ENCODE data around the gene ZBTB20. TPM values are rescaled to one million over a fixed set of nuclear protein-coding genes. Genes with fewer than 3 reads are reported as not detected.

ZBTB20 gene
- total and polyA plus RNA-seq, 9 donors, result 4.3 to 160 (median 107) TPM

DNA sequence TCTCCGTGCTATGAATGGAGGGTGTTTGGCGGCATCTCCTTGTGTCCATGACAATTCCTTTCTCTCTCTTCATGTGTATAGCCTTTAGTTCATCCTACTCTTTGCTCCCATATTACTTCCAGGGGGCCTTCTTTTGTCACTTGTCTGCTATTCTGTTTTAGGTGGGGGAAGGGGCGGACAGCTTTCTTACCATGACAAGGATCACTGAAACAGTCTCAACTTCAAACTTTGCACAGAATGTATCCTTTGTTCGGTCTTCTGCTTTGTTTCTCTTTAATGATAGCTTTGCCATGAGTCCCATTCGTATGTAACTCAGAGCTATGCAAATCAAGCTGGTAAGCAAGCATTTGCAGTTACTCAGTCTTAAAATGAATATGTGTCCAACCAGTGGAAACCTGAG is 559.1 kb downstream of the ZBTB20 start:
- Histone ChIP-seq H3K4me1 (ENCODE audit: insufficient read depth) (no peaks in the 10 kb centered on the region), H3K4me3 (no peak overlapping the region), H3K9me3 (no peaks in the 10 kb centered on the region), H3K36me3 (no peaks in the 10 kb centered on the region), H3K27me3 (no peaks in the 10 kb centered on the region), H3K27ac (no peak overlapping the region)
- no peak for DNase-seq
- WGBS, 3 donors, result 97 to 98% (median 97%) methylated on average over 5 of the region's 5 CpGs
- TF ChIP-seq EP300 (IDR thresholded peaks at IDR 0.05) (no peak), POLR2A (IDR thresholded peaks at IDR 0.05) (no peak)
- TF ChIP-seq, protein P1, sequence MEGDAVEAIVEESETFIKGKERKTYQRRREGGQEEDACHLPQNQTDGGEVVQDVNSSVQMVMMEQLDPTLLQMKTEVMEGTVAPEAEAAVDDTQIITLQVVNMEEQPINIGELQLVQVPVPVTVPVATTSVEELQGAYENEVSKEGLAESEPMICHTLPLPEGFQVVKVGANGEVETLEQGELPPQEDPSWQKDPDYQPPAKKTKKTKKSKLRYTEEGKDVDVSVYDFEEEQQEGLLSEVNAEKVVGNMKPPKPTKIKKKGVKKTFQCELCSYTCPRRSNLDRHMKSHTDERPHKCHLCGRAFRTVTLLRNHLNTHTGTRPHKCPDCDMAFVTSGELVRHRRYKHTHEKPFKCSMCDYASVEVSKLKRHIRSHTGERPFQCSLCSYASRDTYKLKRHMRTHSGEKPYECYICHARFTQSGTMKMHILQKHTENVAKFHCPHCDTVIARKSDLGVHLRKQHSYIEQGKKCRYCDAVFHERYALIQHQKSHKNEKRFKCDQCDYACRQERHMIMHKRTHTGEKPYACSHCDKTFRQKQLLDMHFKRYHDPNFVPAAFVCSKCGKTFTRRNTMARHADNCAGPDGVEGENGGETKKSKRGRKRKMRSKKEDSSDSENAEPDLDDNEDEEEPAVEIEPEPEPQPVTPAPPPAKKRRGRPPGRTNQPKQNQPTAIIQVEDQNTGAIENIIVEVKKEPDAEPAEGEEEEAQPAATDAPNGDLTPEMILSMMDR (IDR thresholded peaks at IDR 0.05), result no peak
- intact Hi-C loops (cut with DNase I), result no loop called here

DNA sequence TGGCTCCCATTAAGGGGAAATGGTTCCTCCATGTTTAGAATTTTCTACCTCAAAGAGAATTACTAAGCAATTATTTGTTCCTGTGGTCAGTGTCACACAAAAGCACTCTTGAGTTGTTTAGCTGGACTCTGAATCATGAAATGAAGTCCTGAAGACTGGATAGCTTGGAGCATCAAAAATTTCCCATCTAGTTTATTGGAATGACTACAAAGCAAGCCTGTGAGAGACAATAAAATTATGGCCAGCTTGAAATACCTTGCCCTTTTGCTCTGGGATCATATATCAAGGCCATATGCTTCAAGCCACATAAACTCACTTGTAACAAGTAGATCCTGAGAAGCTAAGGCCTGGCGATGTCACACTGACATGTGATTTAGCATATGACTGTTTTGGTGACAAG is 561.0 kb downstream of the ZBTB20 start:
- no peak for TF ChIP-seq POLR2A (IDR thresholded peaks at IDR 0.05)
- TF ChIP-seq, protein P1 (IDR thresholded peaks at IDR 0.05), result no peak
- TF ChIP-seq EP300 (IDR thresholded peaks at IDR 0.05), result no peak
- WGBS, 3 donors, result 96% methylated on average over 1 of the region's 1 CpG
- no peak for DNase-seq
- Histone ChIP-seq H3K27me3 (no peaks in the 10 kb centered on the region), H3K4me3 (no peak overlapping the region), H3K36me3 (no peaks in the 10 kb centered on the region), H3K27ac (no peak overlapping the region), H3K9me3 (no peaks in the 10 kb centered on the region), H3K4me1 (ENCODE audit: insufficient read depth) (no peaks in the 10 kb centered on the region)
- intact Hi-C loops (cut with DNase I), result no loop called here

DNA sequence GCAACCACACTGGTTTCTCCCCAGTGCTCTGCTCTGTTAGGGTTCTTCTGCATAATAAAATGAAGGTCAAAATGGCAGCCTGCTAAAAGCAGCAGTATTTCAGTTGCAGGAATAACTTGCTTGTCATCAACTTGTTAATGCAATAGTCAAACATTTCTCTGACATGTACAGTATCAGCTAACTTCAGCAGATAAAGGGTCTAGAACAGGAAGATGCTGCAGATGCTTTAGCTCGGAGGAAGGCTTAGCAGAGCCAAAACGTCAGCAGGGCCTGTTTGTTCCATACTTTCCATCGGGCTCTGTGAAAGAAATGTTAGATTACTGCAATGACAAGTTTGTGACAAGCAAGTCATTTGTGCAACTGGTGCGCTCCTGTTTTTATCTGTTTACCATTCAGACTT is 561.4 kb downstream of the ZBTB20 start:
- Histone ChIP-seq H3K27me3 (no peaks in the 10 kb centered on the region), H3K9me3 (no peaks in the 10 kb centered on the region), H3K36me3 (no peaks in the 10 kb centered on the region), H3K27ac (no peak overlapping the region), H3K4me1 (ENCODE audit: insufficient read depth) (no peaks in the 10 kb centered on the region), H3K4me3 (no peak overlapping the region)
- intact Hi-C loops (cut with DNase I), result no loop called here
- no peak for DNase-seq
- TF ChIP-seq, protein P1 (IDR thresholded peaks at IDR 0.05), result no peak
- TF ChIP-seq POLR2A (IDR thresholded peaks at IDR 0.05), result no peak
- TF ChIP-seq EP300 (IDR thresholded peaks at IDR 0.05), result no peak
- 67 to 71% (median 70%) methylated on average over 4 of the region's 4 CpGs for WGBS, 3 donors

DNA sequence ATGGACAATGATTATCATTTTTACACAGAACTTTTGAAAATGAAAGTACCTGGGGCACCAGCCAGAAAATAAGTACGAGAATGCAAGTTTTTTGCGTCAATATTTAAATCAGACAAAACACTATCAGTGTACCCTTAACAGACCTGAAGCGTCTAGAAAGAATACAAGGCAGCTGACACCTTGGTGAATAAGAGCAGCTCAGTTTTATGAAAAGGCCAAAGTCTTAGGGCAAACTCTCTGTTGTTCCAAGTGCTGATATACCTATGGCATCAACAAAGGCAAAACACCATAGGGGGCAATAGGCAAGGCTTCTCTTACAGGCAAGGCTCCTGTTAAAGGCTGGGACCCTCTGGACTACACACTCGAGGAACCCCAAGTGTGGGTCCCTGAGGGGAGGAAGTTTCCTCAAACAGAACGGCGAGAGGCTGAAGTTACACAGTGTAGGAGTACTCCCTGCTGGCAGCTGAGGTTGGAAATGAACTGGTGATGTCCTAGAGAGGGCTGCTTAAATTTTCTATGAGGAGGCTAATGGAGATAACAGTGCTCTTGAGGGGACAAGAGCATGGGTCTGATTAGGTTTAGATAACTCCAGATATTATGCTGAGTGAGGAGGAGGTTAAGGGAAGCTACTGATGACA is 562.2 kb downstream of the ZBTB20 start:
- WGBS, 3 donors, result 7 to 17% (median 12%) methylated on average over 6 of the region's 6 CpGs
- no peak for TF ChIP-seq EP300 (IDR thresholded peaks at IDR 0.05)
- DNase-seq, result peak in 4 of 5 donors; percentile 20 to 38 (median 30)
- intact Hi-C loops (cut with DNase I), result no loop called here
- peak overlapping the region; percentile 52 to 71 for H3K27ac ChIP-seq
- H3K4me1 ChIP-seq (ENCODE audit: insufficient read depth), result no peaks in the 10 kb centered on the region
- H3K4me3 ChIP-seq, result no peak overlapping the region
- no peaks in the 10 kb centered on the region for H3K27me3 ChIP-seq
- no peaks in the 10 kb centered on the region for H3K9me3 ChIP-seq
- H3K36me3 ChIP-seq, result no peaks in the 10 kb centered on the region

DNA sequence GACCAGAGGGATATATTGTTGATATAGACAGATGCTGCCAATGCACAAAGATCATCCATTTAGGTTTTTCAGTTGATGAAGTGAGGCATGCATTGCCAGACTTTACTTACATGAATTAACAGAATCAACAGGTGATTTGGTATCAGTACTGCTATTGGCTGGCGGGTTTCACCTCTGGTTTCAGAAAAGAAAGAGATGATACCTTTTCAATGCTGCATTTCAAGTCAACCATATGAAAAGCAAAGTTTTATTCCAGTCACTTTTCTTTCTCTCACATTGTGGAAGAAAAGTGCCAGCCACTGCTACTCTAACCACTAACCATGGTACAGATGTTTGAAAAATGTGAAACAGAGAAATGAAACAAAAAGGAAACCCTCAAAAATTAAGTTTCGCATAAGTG is 564.2 kb downstream of the ZBTB20 start:
- no peaks in the 10 kb centered on the region for H3K4me1 ChIP-seq (ENCODE audit: insufficient read depth)
- no peak for DNase-seq
- WGBS, 3 donors, result 98% methylated on average over 2 of the region's 2 CpGs
- H3K27me3 ChIP-seq, result no peaks in the 10 kb centered on the region
- intact Hi-C loops (cut with DNase I), result no loop called here
- TF ChIP-seq, protein P1 (IDR thresholded peaks at IDR 0.05), result no peak
- no peak for TF ChIP-seq EP300 (IDR thresholded peaks at IDR 0.05)
- no peak for TF ChIP-seq POLR2A (IDR thresholded peaks at IDR 0.05)
- no peak overlapping the region for H3K27ac ChIP-seq
- H3K4me3 ChIP-seq, result no peak overlapping the region
- no peaks in the 10 kb centered on the region for H3K36me3 ChIP-seq
- no peaks in the 10 kb centered on the region for H3K9me3 ChIP-seq
